GM20431 (cell line): ENCODE data around the gene ICE2.

Experiments used
- in situ Hi-C: fragments of 300-500 bp; cut with MseI, MboI; formaldehyde crosslinking; loops from one replicate; pipeline ENCODE4 v1.15.0; 2020; ENCODE audit warnings: low sequenced_read_pairs; ENCODE audit not compliant: unreplicated experiment

The ICE2 gene

DNA sequence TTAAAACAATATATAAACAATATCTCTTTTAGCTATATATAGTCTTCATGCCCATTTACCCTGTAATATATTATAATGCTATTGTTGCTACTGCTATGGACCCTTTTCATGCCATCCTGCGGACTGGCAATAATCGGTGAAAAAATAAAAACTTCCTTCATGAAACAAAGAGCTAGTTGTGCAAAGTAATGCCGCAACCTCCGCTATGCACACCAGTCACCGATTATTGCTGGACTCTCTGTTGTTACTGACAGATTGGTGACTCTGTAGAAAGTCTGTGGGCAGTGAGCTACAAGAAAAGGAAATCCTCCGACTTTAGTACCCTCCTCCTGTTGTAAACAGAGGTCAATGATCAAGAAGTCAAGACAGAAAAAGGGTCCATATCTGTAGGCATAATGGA is 17.9 kb upstream of the ICE2 start:
- in situ Hi-C loops = no loop called here

GRCh38 chr15:60494108-60494507 is 15.2 kb upstream of the ICE2 start:
- in situ Hi-C loops = no loop called here

DNA sequence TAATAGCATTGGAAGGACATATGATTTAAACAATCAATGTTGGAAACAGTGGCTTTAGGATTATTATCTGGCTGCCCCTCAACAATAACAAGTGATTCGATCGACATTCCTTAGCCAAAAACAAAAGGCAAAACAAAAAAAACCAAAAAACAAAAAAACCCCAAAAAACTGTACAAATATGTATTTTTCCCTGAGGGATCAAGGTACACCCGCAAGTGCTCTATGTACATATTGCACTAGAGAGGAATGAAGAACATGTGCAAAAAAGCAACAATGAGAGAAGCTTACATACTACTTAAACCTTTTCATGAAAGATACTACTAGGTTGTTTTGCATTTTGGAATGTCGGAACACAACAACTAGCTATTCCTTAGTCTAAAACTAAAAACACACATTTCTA is 14.2 kb upstream of the ICE2 start:
- in situ Hi-C loops = no loop called here

- in situ Hi-C loops = no loop called here
These were observed 7.8 kb upstream of the ICE2 start for GRCh38 chr15:60486742-60487141.

DNA sequence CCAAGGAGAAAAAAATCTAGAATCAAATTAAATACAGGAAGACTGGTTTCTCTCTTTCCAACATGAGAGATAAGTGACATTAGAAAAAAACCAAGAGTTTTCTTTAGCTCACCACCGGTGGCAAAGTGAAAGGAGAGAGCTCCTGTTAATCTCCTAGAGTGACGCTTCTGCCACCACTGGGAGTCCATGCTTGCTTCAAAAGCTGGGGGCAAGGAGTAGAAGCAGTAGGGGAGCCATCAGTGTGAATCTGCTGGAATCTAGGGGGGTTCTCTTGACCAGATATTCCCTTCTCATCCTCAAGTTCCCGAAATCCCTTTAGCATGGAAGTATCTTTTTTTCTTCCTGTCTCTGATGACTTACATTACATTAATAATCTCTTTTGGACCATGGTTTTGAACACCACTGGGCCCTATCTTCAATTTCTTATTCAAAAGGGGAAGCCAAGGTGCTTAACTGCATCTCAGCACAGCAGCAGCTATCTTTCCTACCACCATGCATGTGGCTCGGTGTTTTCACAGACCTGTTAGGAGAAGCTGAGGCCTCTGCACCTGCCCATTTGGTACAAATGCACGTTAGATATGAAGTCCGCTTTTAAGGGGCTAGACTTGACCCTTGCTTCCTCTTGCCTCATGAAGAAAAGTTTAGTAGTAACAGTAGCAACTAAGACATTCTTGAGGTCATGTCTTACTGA is 6.6 kb upstream of the ICE2 start:
- in situ Hi-C loops = no loop called here

- in situ Hi-C loops = no loop called here
These were observed 4.1 kb upstream of the ICE2 start for GRCh38 chr15:60483042-60483441.

DNA sequence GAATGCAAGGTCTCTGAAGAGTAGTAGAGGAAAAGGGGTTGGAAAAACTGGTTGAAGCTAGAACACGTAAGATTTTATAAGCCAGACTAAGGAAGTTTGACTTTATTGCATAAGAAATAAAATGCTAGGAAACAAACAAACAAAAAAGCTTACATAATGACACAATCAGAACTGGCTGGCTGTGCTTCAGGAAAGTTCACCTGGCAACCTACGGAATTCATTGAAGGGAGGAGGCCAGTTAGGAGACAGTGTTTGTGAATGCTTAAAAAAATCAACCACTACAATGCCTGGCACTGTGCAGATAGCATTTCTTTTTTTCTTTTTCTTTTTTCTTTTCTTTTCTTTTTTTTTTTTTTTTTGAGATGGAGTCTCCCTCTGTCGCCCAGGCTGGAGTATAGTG is 1.9 kb upstream of the ICE2 start:
- in situ Hi-C loops = no loop called here

- in situ Hi-C loops = no loop called here
These were observed 1.2 kb upstream of the ICE2 start for GRCh38 chr15:60480149-60480548.

DNA sequence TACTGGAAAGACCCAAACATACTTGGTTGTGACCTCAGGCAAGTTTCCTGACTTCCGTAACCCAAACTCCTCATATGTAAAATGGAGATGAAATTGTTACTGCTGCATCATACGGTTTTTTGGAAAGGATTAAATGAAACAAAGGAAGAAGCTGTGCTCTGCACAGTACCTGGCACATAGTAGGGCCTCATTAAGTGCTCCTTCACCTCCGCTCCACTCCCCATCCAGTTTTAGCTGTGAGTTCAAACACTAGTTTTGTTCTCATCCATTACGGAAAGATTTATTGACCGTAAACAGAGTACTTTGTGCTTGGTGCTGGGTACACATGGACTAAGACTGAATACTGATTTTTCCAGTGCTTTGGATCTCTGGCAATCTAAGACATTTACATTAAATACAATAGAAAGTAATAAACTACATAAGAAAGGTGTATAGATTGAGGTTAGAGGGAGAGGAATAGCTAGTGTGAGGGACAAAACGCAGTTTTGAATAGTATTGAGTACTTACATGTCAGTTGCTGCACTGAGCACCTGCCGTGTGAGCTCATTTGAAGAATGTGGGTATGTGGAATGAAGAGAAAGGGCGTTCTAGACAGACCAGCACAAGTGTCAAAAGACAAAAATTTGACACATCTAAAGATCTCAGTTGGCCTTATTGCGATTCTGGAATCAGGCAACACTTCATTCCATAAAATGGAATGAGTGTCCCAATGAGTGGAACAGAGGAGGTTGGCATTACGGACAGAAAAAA is 594 bp upstream of the ICE2 start:
- in situ Hi-C loops = no loop called here

DNA sequence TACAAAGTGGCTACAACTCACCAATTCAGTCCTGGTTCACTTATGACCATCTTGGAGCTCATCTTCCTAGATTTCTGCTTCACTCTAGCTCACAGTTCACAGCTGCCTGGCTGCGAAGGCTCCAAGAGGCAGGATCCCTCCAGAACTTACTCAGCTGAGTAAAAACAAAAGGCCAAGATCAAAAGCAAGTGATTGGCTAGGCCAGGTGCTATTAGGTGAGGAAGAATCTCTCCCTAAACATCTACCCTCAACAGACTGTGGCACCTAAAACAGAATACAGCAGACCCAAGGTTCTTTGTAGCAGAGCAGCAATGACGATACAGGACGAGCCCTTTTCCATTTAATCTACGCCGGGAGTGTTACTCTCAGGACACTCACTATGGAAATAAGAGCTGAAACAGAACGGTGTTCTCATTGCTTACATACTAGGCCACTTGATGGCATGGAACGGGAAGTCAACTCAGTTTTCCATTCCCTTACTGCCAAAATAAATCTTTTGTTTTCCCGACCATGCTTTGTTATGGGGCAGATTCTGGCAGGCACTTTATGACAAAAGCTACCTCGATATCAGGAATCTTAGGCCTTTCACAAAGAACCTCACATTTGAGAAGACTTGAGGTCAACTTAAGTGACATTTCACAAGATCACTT is 901 bp downstream of the ICE2 start:
- in situ Hi-C loops = no loop called here

- in situ Hi-C loops = no loop called here
These were observed 1.8 kb downstream of the ICE2 start for GRCh38 chr15:60477164-60477563.

DNA sequence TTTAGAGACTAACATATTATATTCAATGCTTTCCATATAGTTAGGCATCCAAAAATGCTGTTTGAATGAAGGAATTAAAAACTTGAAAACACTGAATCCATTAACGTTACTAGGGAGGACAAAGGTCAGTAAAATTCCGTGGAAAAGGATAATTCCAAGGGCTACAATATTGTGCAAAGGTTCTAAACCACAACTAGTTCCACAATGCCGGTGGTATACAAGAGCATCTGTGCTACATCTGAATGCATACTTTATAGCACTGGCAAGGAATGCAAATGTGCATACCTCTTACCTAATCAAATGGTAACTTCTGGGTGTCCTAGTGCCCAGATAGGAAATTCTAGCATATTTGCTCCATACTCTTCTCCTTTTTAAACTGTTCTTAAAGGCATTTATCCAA is 2.2 kb downstream of the ICE2 start:
- in situ Hi-C loops = no loop called here

- in situ Hi-C loops = no loop called here
These were observed 5.8 kb downstream of the ICE2 start for GRCh38 chr15:60473135-60473534.

- in situ Hi-C loops = no loop called here
These were observed 7.6 kb downstream of the ICE2 start for GRCh38 chr15:60471314-60471713.

DNA sequence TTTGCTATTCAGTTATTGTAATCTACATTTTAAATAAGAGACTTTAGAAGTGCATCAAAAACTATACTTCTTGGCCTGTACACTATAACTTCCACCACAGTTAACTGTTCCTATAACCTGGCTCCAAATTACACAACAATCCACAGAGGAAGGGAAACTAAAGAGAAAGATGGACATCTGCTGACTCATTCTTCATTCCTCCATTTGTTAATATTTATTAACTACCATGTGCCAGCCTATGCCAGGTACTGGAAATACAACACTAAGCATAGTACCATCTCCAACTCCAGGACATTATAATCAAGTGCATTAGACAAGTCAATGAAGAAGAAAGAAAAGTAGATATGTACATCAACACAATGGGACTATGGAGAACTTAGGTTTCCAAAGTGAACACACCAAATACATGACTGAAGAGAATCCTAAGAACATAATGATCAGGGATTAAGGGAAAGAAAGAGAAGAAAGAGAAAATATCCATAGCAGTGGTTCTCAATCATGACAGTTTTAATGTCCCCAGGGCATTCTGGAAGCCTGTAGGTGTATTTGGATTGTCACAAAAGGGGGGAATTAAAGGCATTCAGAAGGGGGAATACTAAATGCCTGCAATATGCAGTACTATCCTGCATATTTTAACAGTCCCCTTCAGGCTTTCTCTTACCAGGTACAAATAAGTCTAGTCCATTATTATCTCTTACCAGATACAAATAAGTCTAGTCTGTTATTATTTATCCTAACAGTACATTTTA is 8.9 kb downstream of the ICE2 start:
- in situ Hi-C loops = no loop called here

- in situ Hi-C loops = no loop called here
These were observed 13.9 kb downstream of the ICE2 start for GRCh38 chr15:60464836-60465630.

DNA sequence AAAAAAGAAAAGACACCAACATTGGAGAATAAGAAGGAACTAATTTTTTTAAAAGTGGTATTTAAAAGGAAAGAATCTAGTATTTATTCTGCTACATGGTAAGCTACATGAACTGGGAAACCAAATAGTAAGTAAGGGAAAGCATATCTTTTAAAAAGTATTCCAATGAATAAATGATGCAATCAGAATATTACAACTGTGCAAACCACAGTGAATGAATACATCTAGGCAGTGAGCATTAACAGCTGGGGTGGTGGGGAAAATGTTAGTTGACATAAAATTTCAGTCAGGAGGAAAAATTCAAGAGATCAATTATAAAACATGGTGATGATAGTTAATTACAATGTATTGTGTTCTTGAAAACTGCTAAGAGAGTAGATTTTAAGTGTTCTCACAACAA is 16.9 kb downstream of the ICE2 start:
- in situ Hi-C loops = no loop called here

DNA sequence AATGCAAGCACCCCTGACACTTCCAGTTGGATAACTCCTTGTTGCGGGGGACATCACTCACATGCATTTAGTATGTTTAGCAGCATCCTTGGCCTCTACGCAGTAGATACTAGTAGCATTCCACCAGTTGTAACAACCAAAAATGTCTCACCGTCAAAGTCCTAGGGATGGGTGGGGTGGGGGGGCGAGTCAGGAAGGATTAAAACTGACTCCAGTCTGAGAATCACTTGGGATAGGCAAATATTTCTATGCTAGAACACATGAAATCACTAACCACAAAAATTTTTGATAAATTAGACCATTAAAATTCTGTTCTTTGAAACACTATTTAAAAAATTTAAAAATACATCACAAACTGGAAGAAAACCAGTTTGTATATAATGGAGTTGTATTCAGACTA is 18.0 kb downstream of the ICE2 start:
- in situ Hi-C loops = no loop called here

- in situ Hi-C loops = no loop called here
These were observed 20.2 kb downstream of the ICE2 start for GRCh38 chr15:60458721-60459120.

DNA sequence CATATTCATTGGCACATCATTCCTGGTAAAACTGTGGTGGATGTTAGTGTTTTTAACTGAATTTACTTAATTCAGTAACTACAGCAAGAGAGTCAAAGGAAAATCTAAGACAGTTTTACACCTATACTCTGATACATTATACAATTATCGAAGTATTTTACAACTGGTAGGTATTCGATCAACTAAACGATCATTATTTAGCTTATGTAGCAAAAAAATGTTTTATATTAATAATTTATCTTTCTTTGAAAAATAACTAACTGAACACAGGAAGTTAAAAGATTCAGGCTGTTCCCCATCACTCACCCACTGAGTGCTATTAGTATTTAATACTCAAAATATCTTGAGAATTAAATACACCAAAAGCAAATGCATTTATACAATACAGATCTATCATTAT is 21.0 kb downstream of the ICE2 start:
- in situ Hi-C loops = no loop called here
